Fibroblast of skin of abdomen (primary cell): ENCODE data around the gene ATP12A. TPM values are rescaled to one million over a fixed set of nuclear protein-coding genes. Genes with fewer than 3 reads are reported as not detected.

Experiments
- DNase-seq: peaks from one replicate; pipeline ENCODE4 v3.0.0-alpha.2; 2013
- polyA plus RNA-seq, 2 experiments: library from polyadenylated mRNA; unstranded; fragments of 120-200 nt; gene quantifications; one replicate each; pipeline ENCODE4 v1.2.1, GENCODE V29; 2013; ENCODE audit not compliant: insufficient read length in 2 of 2

Gene ATP12A
- not detected for polyA plus RNA-seq (2013, experiment 1 of 2; ENCODE audit: insufficient read length)
- polyA plus RNA-seq (2013, experiment 2 of 2; ENCODE audit: insufficient read length): not detected

GRCh38 chr13:24680258-24680920, at the start of gene ATP12A:
ATP12A (plus strand) TSS chr13:24680408; CDS start chr13:24680744, 336 bp downstream.
- DNase-seq: no peak

- DNase-seq: no peak
Observed at GRCh38 chr13:24630851-24631620, 49.2 kb upstream of the ATP12A start.

- no peak for DNase-seq
Observed at GRCh38 chr13:24631922-24632321, 48.3 kb upstream of the ATP12A start.

GRCh38 chr13:24632382-24633121, 47.7 kb upstream of the ATP12A start:
- no peak for DNase-seq

- no peak for DNase-seq
Observed at GRCh38 chr13:24636776-24637175, 43.4 kb upstream of the ATP12A start.

GRCh38 chr13:24638096-24638495, 42.1 kb upstream of the ATP12A start:
- DNase-seq: no peak

- no peak for DNase-seq
Observed at GRCh38 chr13:24640752-24641151, 39.5 kb upstream of the ATP12A start.

GRCh38 chr13:24642219-24642618, 38.0 kb upstream of the ATP12A start:
- no peak for DNase-seq

GRCh38 chr13:24644036-24644435, 36.2 kb upstream of the ATP12A start:
- DNase-seq: peak; percentile 52

GRCh38 chr13:24648271-24648670, 31.9 kb upstream of the ATP12A start:
- DNase-seq: no peak

GRCh38 chr13:24648983-24649687, 31.1 kb upstream of the ATP12A start:
- DNase-seq: no peak

GRCh38 chr13:24649688-24650043, 30.5 kb upstream of the ATP12A start:
- DNase-seq: no peak

GRCh38 chr13:24650161-24650560, 30.0 kb upstream of the ATP12A start:
- DNase-seq: peak; percentile 92

- no peak for DNase-seq
Observed at GRCh38 chr13:24651718-24652345, 28.4 kb upstream of the ATP12A start.

GRCh38 chr13:24652359-24652758, 27.8 kb upstream of the ATP12A start:
- no peak for DNase-seq

GRCh38 chr13:24654741-24655140, 25.5 kb upstream of the ATP12A start:
- peak; percentile 57 for DNase-seq

GRCh38 chr13:24659239-24659638, 21.0 kb upstream of the ATP12A start:
- no peak for DNase-seq

- no peak for DNase-seq
Observed at GRCh38 chr13:24660023-24660741, 20.0 kb upstream of the ATP12A start.

GRCh38 chr13:24661713-24662112, 18.5 kb upstream of the ATP12A start:
- peak; percentile 21 for DNase-seq

- no peak for DNase-seq
Observed at GRCh38 chr13:24662195-24663088, 17.8 kb upstream of the ATP12A start.

GRCh38 chr13:24663089-24663395, 17.2 kb upstream of the ATP12A start:
- no peak for DNase-seq
